ENCODE results near the gene KHDC4. TPM values are rescaled to one million over a fixed set of nuclear protein-coding genes. Genes with fewer than 3 reads are reported as not detected.

The KHDC4 gene
- total and polyA plus RNA-seq, 2 of the 13 experiments (the other 11 are each of a cell fraction or from before 2014, with no cell fraction given): 33.5 to 92.0 TPM

DNA sequence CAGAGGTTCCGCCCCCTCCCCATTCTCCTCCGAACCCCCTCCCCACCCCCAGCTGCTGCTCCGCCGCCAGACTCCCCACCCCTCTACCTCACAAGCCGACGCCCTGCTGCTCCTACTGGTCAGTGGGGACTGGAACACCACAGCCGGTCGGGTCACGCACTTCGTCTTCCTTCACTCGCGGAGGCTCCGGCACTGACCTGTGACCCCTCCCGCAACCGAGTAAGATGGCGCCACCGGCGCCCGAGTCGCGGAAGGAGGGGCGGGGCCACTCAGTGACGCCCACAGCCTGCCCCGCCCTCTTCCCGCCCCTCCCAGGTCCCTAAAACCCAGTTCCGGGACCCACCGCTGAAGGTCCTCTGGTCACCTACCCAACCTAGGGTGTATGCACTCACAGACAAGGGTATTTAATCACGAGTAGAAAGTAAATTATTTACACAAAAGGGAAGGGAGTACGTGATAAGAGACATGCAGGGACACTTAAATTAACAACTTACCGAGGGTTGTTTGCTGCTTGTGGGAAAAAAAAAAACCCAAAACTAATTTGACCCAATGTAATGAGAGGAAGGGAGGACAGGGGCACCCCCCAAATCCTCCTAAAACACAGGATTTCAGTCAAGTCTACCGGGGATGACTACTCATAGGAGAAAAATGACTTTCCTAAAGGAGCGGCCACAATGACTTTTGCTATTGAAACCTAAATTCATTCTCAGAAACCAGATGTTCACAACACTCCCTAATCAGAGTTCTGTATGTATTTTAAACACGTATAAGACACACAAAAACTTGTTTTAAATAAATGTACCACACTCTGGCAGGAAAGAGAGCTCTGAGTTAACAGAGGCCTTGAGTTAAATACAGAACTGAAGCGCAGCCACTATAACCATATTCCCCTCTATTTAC is 22.8 kb downstream of the KHDC4 start, which contains the start of gene RIT1 (continued):
- TF ChIP-seq, protein P1, sequence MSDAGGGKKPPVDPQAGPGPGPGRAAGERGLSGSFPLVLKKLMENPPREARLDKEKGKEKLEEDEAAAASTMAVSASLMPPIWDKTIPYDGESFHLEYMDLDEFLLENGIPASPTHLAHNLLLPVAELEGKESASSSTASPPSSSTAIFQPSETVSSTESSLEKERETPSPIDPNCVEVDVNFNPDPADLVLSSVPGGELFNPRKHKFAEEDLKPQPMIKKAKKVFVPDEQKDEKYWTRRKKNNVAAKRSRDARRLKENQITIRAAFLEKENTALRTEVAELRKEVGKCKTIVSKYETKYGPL (CRISPR knock-in tag; IDR thresholded peaks at IDR 0.05): no peak
- no peak for TF ChIP-seq ZNF333 (CRISPR knock-in tag; IDR thresholded peaks at IDR 0.05; ENCODE audit: borderline replicate concordance)
- peak; percentile 52; the same call in 1 of the 2 replicates for TF ChIP-seq MIXL1 (CRISPR knock-in tag; IDR thresholded peaks at IDR 0.05)
- TF ChIP-seq NR1H2 (CRISPR knock-in tag; IDR thresholded peaks at IDR 0.05; ENCODE audit: borderline replicate concordance, low read depth): no peak
- TF ChIP-seq, protein P2, sequence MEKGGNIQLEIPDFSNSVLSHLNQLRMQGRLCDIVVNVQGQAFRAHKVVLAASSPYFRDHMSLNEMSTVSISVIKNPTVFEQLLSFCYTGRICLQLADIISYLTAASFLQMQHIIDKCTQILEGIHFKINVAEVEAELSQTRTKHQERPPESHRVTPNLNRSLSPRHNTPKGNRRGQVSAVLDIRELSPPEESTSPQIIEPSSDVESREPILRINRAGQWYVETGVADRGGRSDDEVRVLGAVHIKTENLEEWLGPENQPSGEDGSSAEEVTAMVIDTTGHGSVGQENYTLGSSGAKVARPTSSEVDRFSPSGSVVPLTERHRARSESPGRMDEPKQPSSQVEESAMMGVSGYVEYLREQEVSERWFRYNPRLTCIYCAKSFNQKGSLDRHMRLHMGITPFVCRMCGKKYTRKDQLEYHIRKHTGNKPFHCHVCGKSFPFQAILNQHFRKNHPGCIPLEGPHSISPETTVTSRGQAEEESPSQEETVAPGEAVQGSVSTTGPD (CRISPR knock-in tag; IDR thresholded peaks at IDR 0.05): no peak
- TF ChIP-seq, protein P3, sequence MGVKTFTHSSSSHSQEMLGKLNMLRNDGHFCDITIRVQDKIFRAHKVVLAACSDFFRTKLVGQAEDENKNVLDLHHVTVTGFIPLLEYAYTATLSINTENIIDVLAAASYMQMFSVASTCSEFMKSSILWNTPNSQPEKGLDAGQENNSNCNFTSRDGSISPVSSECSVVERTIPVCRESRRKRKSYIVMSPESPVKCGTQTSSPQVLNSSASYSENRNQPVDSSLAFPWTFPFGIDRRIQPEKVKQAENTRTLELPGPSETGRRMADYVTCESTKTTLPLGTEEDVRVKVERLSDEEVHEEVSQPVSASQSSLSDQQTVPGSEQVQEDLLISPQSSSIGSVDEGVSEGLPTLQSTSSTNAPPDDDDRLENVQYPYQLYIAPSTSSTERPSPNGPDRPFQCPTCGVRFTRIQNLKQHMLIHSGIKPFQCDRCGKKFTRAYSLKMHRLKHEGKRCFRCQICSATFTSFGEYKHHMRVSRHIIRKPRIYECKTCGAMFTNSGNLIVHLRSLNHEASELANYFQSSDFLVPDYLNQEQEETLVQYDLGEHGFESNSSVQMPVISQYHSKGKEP (CRISPR knock-in tag; IDR thresholded peaks at IDR 0.05): 0 out of 2 replicates have a peak, but pooled peaks have one; percentile 29
- TF ChIP-seq GABPA (IDR thresholded peaks at IDR 0.05; ENCODE audit: low read depth, low read length): no peak
- peak; percentile 73 for TF ChIP-seq GABPA (CRISPR knock-in tag; IDR thresholded peaks at IDR 0.05; ENCODE audit: low read depth)
- no peak for TF ChIP-seq MAFK (conservative IDR thresholded peaks at IDR 0.05 in 1 of 2, IDR thresholded peaks at IDR 0.05 in 1 of 2; ENCODE audit: low read length in 2 of 2)
- no peak for TF ChIP-seq TOE1 (CRISPR knock-in tag; IDR thresholded peaks at IDR 0.05)
- TF ChIP-seq ZMYM4 (CRISPR knock-in tag; IDR thresholded peaks at IDR 0.05): peak; percentile 47
- TF ChIP-seq TOPORS (CRISPR knock-in tag; IDR thresholded peaks at IDR 0.05): no peak
- TF ChIP-seq, protein P4, sequence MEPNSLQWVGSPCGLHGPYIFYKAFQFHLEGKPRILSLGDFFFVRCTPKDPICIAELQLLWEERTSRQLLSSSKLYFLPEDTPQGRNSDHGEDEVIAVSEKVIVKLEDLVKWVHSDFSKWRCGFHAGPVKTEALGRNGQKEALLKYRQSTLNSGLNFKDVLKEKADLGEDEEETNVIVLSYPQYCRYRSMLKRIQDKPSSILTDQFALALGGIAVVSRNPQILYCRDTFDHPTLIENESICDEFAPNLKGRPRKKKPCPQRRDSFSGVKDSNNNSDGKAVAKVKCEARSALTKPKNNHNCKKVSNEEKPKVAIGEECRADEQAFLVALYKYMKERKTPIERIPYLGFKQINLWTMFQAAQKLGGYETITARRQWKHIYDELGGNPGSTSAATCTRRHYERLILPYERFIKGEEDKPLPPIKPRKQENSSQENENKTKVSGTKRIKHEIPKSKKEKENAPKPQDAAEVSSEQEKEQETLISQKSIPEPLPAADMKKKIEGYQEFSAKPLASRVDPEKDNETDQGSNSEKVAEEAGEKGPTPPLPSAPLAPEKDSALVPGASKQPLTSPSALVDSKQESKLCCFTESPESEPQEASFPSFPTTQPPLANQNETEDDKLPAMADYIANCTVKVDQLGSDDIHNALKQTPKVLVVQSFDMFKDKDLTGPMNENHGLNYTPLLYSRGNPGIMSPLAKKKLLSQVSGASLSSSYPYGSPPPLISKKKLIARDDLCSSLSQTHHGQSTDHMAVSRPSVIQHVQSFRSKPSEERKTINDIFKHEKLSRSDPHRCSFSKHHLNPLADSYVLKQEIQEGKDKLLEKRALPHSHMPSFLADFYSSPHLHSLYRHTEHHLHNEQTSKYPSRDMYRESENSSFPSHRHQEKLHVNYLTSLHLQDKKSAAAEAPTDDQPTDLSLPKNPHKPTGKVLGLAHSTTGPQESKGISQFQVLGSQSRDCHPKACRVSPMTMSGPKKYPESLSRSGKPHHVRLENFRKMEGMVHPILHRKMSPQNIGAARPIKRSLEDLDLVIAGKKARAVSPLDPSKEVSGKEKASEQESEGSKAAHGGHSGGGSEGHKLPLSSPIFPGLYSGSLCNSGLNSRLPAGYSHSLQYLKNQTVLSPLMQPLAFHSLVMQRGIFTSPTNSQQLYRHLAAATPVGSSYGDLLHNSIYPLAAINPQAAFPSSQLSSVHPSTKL (CRISPR knock-in tag; IDR thresholded peaks at IDR 0.05): peak; percentile 16; the same call in 1 of the 2 replicates
- TF ChIP-seq ZSCAN21 (CRISPR knock-in tag; IDR thresholded peaks at IDR 0.05; ENCODE audit: borderline replicate concordance): 0 out of 2 replicates have a peak, but pooled peaks have one; percentile 26
- TF ChIP-seq ZNF891 (CRISPR knock-in tag; IDR thresholded peaks at IDR 0.05): no peak
- no peak for TF ChIP-seq ZNF883 (CRISPR knock-in tag; IDR thresholded peaks at IDR 0.05; ENCODE audit: not compliant biosample characterization)
- TF ChIP-seq, protein P5, sequence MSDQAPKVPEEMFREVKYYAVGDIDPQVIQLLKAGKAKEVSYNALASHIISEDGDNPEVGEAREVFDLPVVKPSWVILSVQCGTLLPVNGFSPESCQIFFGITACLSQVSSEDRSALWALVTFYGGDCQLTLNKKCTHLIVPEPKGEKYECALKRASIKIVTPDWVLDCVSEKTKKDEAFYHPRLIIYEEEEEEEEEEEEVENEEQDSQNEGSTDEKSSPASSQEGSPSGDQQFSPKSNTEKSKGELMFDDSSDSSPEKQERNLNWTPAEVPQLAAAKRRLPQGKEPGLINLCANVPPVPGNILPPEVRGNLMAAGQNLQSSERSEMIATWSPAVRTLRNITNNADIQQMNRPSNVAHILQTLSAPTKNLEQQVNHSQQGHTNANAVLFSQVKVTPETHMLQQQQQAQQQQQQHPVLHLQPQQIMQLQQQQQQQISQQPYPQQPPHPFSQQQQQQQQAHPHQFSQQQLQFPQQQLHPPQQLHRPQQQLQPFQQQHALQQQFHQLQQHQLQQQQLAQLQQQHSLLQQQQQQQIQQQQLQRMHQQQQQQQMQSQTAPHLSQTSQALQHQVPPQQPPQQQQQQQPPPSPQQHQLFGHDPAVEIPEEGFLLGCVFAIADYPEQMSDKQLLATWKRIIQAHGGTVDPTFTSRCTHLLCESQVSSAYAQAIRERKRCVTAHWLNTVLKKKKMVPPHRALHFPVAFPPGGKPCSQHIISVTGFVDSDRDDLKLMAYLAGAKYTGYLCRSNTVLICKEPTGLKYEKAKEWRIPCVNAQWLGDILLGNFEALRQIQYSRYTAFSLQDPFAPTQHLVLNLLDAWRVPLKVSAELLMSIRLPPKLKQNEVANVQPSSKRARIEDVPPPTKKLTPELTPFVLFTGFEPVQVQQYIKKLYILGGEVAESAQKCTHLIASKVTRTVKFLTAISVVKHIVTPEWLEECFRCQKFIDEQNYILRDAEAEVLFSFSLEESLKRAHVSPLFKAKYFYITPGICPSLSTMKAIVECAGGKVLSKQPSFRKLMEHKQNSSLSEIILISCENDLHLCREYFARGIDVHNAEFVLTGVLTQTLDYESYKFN (CRISPR knock-in tag; conservative IDR thresholded peaks at IDR 0.05): peak; percentile 43; the same call in 1 of the 2 replicates
